ENCODE data around the gene REV1.
A peak's percentile ranks its signal among the peaks of the same experiment; 100 is the strongest.
"Not testable (repeated sequence)": the region's sequence is repeated elsewhere in the genome, so short reads cannot be mapped to it uniquely, and the experiment has no call there.

REV1 gene

DNA sequence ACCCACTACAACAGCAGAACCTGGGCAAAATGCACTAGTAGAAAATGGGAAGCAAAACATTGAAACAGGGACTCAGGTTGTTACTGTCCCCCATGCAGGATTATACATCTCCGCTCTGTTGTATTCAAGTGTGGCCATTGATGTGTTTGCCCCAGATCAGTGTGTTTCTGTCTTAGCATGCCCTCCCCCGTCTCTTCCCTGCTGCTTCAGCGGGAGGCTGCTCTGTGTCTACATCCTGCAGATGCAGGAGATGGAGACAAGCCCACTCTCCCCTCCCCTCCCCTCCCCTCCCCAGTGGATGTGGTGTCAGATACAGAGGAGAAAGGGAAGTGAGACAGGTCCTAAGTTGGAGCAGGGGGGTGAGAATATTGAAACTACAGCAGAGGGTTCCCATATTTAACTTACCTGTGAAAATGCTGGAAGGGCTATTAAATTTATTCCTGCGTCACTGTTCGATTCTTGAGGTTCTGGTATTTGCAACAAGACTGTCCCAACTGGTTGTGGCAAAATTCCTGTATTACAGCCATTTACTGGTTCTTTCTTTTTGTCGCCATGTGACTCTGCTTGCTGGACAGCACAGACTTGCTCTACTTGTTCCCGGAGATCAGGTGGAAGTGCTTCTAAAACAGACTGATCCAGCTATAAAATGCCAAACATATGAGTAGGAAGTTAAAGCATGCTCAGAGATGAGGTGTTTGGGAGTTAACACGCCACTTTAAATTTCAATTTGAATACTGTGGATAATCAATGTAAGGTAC is 85.6 kb downstream of the REV1 start:
- DNase-seq = no peak

- no peak for DNase-seq
These were observed 86.3 kb downstream of the REV1 start for GRCh38 chr2:99403524-99403923.

- DNase-seq = no peak
These were observed 86.7 kb downstream of the REV1 start for GRCh38 chr2:99403084-99403483.

DNA sequence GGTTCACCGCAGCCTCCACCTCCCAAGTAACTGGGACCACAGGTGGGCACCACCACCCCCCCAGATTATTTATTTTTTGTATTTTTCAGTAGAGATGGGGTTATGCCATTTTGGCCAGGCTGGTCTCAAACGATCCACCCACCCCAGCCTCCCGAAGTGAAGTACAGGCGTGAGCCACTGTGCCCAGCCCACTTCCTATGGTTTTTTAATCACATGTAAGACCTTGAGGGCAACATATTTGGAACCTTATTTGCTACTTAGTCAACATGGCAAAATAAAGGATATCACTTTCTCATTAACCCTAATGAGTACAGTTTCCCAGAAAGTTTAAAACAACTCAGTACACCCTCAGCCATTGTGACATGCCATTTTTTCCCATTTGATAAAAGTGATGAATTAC is 88.0 kb downstream of the REV1 start:
- DNase-seq = no peak

GRCh38 chr2:99399795-99400194 is 90.0 kb downstream of the REV1 start:
- no peak for DNase-seq

- no peak for DNase-seq
These were observed 90.8 kb downstream of the REV1 start for GRCh38 chr2:99399063-99399462.

- no peak for DNase-seq
These were observed 91.5 kb downstream of the REV1 start for GRCh38 chr2:99398303-99398702.

DNA sequence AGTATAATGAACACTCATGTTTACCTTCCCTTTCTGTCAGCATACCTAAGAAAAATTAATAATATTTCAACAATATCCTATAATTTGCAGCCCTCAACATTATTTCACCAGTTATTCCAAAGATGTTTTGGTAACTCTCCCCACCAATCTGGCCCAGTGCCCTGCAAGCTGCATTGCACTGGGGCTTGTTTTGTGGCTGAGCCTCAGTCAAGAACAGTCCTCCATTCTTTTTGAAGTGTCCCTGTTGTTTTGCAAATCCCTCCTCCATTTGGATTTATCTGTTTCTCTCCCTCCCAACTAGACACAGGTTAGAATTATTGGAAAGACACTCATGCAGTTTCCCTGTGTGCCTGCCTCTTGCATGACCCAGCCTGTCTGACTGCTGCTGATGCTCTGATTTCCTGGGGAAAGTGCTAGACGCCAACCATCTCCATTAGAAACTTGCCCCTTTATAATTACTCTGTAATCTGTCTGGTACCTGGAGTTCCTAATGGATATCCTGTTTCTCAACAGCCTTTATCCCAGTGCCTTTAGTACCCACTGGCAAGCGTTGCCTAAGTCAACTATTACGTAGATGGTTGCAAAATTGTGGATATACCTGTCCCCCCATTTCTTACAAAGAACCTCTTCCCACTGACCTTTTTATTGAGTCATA is 92.4 kb downstream of the REV1 start:
- peak in 19 of 51 donors; percentile 4 to 50 (median 28) for DNase-seq

GRCh38 chr2:99395589-99396130 is 94.2 kb downstream of the REV1 start:
- DNase-seq = no peak

DNA sequence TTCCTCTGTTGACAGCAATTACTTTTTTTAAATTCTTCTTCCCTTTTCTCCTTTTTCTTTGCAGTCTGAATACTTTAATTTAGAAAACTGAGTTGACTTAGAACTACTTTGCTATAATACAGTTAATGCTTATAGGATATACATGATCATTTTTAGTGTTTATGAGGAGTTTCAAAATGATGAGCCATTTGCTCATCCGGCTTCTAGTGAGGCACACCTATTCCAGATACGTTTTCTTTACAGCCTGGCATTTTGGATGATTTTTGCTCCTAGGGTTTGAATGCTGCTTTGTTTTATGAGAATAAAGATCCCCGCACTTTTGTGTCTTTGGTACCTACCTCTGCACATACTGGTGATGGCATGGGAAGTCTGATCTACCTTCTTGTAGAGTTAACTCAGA is 99.9 kb downstream of the REV1 start:
- no peak for DNase-seq

DNA sequence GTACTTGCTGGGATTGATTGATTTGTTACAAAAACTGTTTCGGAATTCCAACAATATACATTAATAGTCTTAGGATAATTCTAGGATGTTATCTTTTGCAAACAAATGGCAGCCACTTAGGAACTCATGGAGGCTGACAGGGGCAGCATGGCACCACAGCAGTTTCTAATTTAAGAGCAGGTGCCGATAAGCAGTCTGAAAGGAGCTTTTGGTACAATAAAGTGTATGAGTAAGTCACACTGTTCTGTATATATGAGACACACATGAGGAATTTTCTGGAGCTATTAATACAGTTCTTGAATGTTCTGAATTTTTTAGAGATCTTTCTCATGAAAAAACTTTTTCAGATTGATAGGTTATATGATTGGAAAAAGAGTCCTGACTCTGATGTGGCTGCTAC is 100.4 kb downstream of the REV1 start:
- DNase-seq = no peak

- no peak for DNase-seq
These were observed 100.9 kb downstream of the REV1 start for GRCh38 chr2:99388892-99389291.

DNA sequence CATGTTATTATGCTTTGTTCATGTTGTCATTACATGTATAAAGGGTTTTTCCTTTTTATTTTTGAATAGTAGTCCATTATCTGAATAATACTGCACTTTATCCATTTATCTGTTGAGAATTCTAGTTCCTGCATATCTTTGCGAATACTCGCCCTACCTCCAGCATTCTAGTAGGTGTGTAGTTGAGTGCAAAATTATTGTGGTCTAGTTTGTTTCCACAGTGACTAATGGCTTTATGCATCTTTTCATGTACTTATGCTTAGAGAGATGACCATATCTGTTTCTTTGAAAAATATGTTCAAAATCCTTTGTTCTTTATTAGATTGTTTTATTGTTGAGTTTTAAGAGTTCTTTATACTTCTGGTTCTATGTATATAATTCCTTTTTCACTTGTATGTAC is 103.8 kb downstream of the REV1 start:
- DNase-seq = no peak

- DNase-seq = no peak
These were observed 107.7 kb downstream of the REV1 start for GRCh38 chr2:99382143-99382542.

DNA sequence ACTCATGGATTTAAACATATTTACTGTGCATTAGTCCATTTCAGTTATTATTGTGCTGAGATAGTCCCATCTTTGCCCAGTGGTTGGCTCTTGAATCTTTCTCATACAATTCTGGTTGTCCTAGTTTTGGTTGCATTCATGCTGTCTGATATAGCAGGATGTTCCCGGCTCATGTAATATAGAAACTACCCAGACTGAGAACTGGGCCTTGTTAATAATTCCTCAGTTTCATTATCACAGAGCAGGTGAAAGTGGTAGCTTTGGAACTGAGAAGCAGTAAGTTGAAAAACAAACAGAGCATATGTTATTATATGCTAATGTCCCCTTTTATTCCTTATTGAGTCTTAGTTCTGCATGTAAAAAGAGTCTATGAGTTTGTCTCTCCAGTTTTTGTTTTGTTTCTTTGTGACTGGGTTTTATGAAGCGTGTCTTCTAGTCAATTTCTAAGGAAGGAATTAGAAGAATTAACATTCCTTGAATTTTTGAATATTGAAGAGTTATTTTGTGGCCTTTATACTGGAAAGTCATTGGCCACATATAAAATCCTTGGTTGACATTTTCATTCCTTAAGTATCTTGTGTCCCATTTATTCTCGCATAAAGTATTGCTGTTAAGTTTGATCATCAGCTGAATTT is 109.3 kb downstream of the REV1 start:
- no peak for DNase-seq

DNA sequence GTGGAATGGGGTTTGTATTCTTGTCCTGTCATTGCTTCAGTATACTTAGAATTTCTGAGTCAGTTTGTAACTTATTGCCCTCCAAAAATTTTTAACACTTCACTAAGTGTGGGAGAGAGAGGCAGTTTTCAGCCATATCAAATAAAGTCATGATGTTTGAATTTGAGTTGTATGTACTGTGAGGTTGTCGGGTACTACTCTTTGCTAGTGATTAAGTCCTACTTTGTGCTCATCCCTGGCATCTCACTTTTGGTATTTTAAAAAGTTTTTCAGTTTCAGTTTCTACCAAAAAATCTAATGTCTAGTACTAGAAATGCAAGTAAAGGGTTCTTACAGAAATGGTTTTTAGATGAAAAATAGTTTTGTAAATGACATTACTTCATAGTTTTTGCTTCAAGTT is 111.9 kb downstream of the REV1 start:
- DNase-seq = no peak

DNA sequence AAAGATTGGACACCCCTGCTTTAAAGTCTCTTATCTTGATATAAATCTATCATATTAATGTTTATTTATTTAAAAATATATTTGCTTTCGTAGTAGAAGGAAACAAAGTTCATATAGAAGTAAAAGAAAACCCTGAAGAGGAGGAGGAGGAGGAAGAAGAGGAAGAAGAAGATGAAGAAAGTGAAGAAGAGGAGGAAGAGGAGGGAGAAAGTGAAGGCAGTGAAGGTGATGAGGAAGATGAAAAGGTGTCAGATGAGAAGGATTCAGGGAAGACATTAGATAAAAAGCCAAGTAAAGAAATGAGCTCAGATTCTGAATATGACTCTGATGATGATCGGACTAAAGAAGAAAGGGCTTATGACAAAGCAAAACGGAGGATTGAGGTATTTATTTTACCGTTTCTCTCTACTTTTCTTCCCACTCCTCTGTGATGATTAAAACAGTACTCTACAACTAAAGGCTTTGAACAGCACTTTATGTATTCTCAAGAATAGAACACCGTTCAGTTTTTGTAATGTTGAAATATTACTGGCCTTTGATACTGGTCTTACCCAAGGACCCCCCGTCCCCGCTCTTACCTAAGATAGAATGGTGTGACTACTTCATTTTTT is 113.5 kb downstream of the REV1 start:
- DNase-seq = no peak

- no peak for DNase-seq
These were observed 115.1 kb downstream of the REV1 start for GRCh38 chr2:99374747-99375146.

DNA sequence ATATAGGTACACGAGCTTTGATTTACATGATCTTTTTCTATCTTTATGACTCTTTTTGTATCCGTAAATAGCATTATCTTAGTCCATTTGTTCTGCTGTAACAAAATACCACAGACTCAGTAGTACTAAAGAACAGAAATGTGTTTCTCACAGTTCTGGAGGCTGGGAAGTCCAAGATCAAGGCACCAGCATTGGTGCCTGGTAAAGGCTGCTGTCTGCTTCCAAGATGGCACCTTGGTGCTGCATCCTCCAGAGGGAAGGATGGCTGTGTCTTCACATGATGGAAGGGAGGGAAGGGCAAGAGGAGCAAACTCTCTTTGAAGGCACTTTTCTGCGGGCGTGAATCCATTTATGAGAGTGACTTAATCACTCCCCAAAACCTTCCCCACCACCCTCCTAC is 116.7 kb downstream of the REV1 start:
- no peak for DNase-seq

- DNase-seq = not testable (repeated sequence)
These were observed 121.0 kb downstream of the REV1 start for GRCh38 chr2:99368854-99369253.

DNA sequence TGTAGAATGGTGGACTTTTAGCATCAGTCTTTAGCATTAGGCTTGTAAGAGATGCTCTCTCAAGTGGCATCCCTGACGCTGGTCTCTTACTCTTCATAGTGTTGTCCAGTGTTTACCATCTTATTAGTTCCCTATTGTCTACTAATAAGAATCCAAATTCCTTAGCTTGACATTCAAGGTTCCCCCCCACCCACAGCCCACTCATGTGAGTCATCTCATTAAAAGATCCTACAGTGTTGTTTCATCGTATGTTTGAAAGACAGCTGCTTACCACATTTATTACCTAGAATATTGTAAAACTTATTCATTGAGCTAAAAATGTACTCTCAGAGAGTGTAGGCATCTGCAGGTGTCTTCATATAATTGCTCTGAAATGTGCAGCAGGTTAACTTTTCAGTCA is 124.2 kb downstream of the REV1 start:
- DNase-seq = no peak

DNA sequence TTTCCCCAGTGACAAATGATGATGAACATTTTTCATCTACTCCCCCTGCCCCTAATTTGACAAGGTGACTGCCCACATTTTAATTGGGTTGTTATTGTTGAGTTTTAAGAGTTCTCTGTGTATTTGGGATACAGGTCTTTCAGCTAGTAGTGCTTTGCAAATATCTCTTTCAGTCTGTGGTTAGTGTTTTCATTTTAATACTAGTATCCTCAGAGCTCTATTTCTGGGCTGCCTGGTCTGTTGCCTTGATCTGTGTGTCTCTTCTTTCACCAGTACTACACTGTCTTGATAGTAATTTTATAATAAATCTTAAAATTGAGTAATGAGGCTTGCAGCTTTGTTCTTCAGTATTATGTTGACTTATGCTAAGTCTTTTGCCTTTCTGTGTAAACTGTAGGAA is 133.0 kb downstream of the REV1 start:
- DNase-seq = no peak
